ENCODE results near the gene SEZ6L. TPM values are rescaled to one million over a fixed set of nuclear protein-coding genes. Genes with fewer than 3 reads are reported as not detected.

SEZ6L gene
- total RNA-seq, 1 donor from 2014 or later = 0.18 TPM

- TF ChIP-seq CTCF (IDR thresholded peaks at IDR 0.05; ENCODE audit: unreplicated experiment) = no peak
- peaks cover 44% of the 10 kb centered on the region for H3K27me3 Mint-ChIP-seq (ENCODE audit: low read depth)
- DNase-seq (ENCODE audit: low spot score in 2 of 2, unreplicated experiment in 2 of 2) = no peak
- no peak overlapping the region for H3K27ac Mint-ChIP-seq
- no peak overlapping the region for H3K4me3 Mint-ChIP-seq
- no peaks in the 10 kb centered on the region for H3K36me3 Mint-ChIP-seq
- no peaks in the 10 kb centered on the region for H3K4me1 Mint-ChIP-seq
- H3K9me3 Mint-ChIP-seq = no peaks in the 10 kb centered on the region
These were observed 141.4 kb downstream of the SEZ6L start for GRCh38 chr22:26310616-26311015.

- H3K4me1 Mint-ChIP-seq = no peaks in the 10 kb centered on the region
- H3K27me3 Mint-ChIP-seq (ENCODE audit: low read depth) = peaks cover 44% of the 10 kb centered on the region
- no peak for DNase-seq (ENCODE audit: low spot score in 2 of 2, unreplicated experiment in 2 of 2)
- no peaks in the 10 kb centered on the region for H3K36me3 Mint-ChIP-seq
- H3K27ac Mint-ChIP-seq = no peak overlapping the region
- no peak for TF ChIP-seq CTCF (IDR thresholded peaks at IDR 0.05; ENCODE audit: unreplicated experiment)
- H3K4me3 Mint-ChIP-seq = no peak overlapping the region
- H3K9me3 Mint-ChIP-seq = no peaks in the 10 kb centered on the region
These were observed 144.0 kb downstream of the SEZ6L start for GRCh38 chr22:26313291-26313690.

- Mint-ChIP-seq H3K27ac (no peak overlapping the region), H3K4me3 (no peak overlapping the region), H3K36me3 (no peaks in the 10 kb centered on the region), H3K27me3 (ENCODE audit: low read depth) (peaks cover 46% of the 10 kb centered on the region), H3K9me3 (no peaks in the 10 kb centered on the region), H3K4me1 (no peaks in the 10 kb centered on the region)
- TF ChIP-seq CTCF (IDR thresholded peaks at IDR 0.05; ENCODE audit: unreplicated experiment) = no peak
- no peak for DNase-seq (ENCODE audit: low spot score in 2 of 2, unreplicated experiment in 2 of 2)
These were observed 144.9 kb downstream of the SEZ6L start for GRCh38 chr22:26314171-26314570.

GRCh38 chr22:26314656-26315055 lies 145.4 kb downstream of the SEZ6L start:
- TF ChIP-seq CTCF (IDR thresholded peaks at IDR 0.05; ENCODE audit: unreplicated experiment) = no peak
- Mint-ChIP-seq H3K4me3 (no peak overlapping the region), H3K27me3 (ENCODE audit: low read depth) (peaks cover 50% of the 10 kb centered on the region), H3K4me1 (no peaks in the 10 kb centered on the region), H3K27ac (no peak overlapping the region), H3K36me3 (no peaks in the 10 kb centered on the region), H3K9me3 (no peaks in the 10 kb centered on the region)
- no peak for DNase-seq (ENCODE audit: low spot score in 2 of 2, unreplicated experiment in 2 of 2)

GRCh38 chr22:26316732-26317285 lies 147.5 kb downstream of the SEZ6L start:
- no peaks in the 10 kb centered on the region for H3K4me1 Mint-ChIP-seq
- no peak for DNase-seq (ENCODE audit: low spot score in 2 of 2, unreplicated experiment in 2 of 2)
- no peaks in the 10 kb centered on the region for H3K9me3 Mint-ChIP-seq
- H3K4me3 Mint-ChIP-seq = no peak overlapping the region
- TF ChIP-seq CTCF (IDR thresholded peaks at IDR 0.05; ENCODE audit: unreplicated experiment) = no peak
- no peaks in the 10 kb centered on the region for H3K36me3 Mint-ChIP-seq
- peaks cover 54% of the 10 kb centered on the region for H3K27me3 Mint-ChIP-seq (ENCODE audit: low read depth)
- H3K27ac Mint-ChIP-seq = no peak overlapping the region

GRCh38 chr22:26318975-26319374 lies 149.7 kb downstream of the SEZ6L start:
- H3K4me3 Mint-ChIP-seq = no peak overlapping the region
- TF ChIP-seq CTCF (IDR thresholded peaks at IDR 0.05; ENCODE audit: unreplicated experiment) = no peak
- H3K27me3 Mint-ChIP-seq (ENCODE audit: low read depth) = peaks cover 67% of the 10 kb centered on the region
- no peak for DNase-seq (ENCODE audit: low spot score in 2 of 2, unreplicated experiment in 2 of 2)
- no peak overlapping the region for H3K27ac Mint-ChIP-seq
- H3K36me3 Mint-ChIP-seq = no peaks in the 10 kb centered on the region
- no peaks in the 10 kb centered on the region for H3K9me3 Mint-ChIP-seq
- H3K4me1 Mint-ChIP-seq = no peaks in the 10 kb centered on the region
